Panc1 (cell line): ENCODE results near the gene TMEM222. TPM values are rescaled to one million over a fixed set of nuclear protein-coding genes. Genes with fewer than 3 reads are reported as not detected.

ENCODE experiments used
- ATAC-seq: fragments of 200-7000 bp; cut with Tn5 transposase; 2 replicates; pipeline ENCODE4 v1.9.1; 2020; ENCODE audit warnings: mild to moderate bottlenecking, moderate library complexity
- BruUV-seq: library from RNA; stranded (reverse); fragments of 400-500 nt; replicated peaks from 2 replicates; lab custom pipeline; 2021; lab: Mats Ljungman, UMichigan
- CTCF ChIA-PET: fragments of 300-600 bp; sonication (Branson Sonifier 250); formaldehyde crosslinking; loops from one replicate; lab custom pipeline; 2022; ENCODE audit warnings: antibody characterized with exemption; lab: Charles Lee
- POLR2A ChIA-PET: fragments of 300-600 bp; sonication (Branson Sonifier 250); formaldehyde crosslinking; loops from one replicate; lab custom pipeline; 2022; ENCODE audit warnings: antibody characterized with exemption; lab: Charles Lee
- DNase-seq: peaks from one replicate; pipeline ENCODE4 v3.0.0-alpha.2; 2010; ENCODE audit warnings: low read depth, low spot score
- H3K27ac ChIP-seq: 2 replicates; pipeline ENCODE4 v1.5.1; 2011; ENCODE audit warnings: mild to moderate bottlenecking, low read length, inconsistent platforms
- H3K27me3 ChIP-seq: fragments of 200-500 bp; sonication (Bioruptor generic); 2 replicates; pipeline ENCODE4 v1.6.0; 2014; ENCODE audit warnings: low read length, inconsistent platforms; ENCODE audit not compliant: control insufficient read depth, insufficient read depth
- H3K36me3 ChIP-seq: fragments of 200-500 bp; sonication (Bioruptor generic); 2 replicates; pipeline ENCODE4 v1.5.1; 2014; ENCODE audit warnings: inconsistent platforms, mild to moderate bottlenecking, low read length, moderate library complexity; ENCODE audit not compliant: control insufficient read depth, insufficient read depth
- H3K4me1 ChIP-seq: 2 replicates; pipeline ENCODE4 v1.5.1; 2011; ENCODE audit warnings: inconsistent platforms, mild to moderate bottlenecking, low read length, moderate library complexity; ENCODE audit not compliant: control insufficient read depth, insufficient read depth
- H3K4me3 ChIP-seq, 2 experiments: 2 replicates each; pipeline ENCODE4 v1.5.1; 2011 to 2012; ENCODE audit warnings: low read depth in 2 of 2, low read length in 2 of 2, mild to moderate bottlenecking in 2 of 2, inconsistent platforms in 1 of 2, moderate library complexity in 1 of 2
- H3K9me3 ChIP-seq: fragments of 200-500 bp; sonication (Bioruptor generic); 2 replicates; pipeline ENCODE4 v1.5.1; 2014; ENCODE audit warnings: low read depth, mild to moderate bottlenecking, inconsistent platforms, low read length, moderate library complexity; ENCODE audit not compliant: control insufficient read depth, insufficient read depth
- POLR2AphosphoS5 ChIP-seq: IDR thresholded peaks from 2 replicates; pipeline ENCODE4 v1.6.1; 2012; ENCODE audit warnings: mild to moderate bottlenecking, low read depth, low read length, moderate library complexity
- SIN3A ChIP-seq: IDR thresholded peaks from 2 replicates; pipeline ENCODE4 v1.6.1; 2012; ENCODE audit warnings: low read depth, mild to moderate bottlenecking, low read length, moderate library complexity, borderline replicate concordance; ENCODE audit not compliant: insufficient read depth
- TCF7L2 ChIP-seq: IDR thresholded peaks from 2 replicates; pipeline ENCODE4 v1.6.1; 2011; ENCODE audit warnings: mild to moderate bottlenecking, low read depth, low read length, inconsistent platforms
- in situ Hi-C: cut with HindIII; loops from 2 replicates; pipeline ENCODE4 v1.10.0; 2016; ENCODE audit warnings: low sequenced_read_pairs, low pct_unique_long_range_greater_than_20kb
- intact Hi-C: fragments of 100-400 bp; cut with micrococcal nuclease; formaldehyde crosslinking; loops from one replicate; pipeline ENCODE4 v1.10.0; 2022; ENCODE audit not compliant: unreplicated experiment
- total RNA-seq: library from RNA; stranded (reverse); gene quantifications from one replicate; pipeline ENCODE4 v1.2.1, GENCODE V29; 2021; ENCODE audit not compliant: unreplicated experiment
- TF ChIP-seq, protein P1 (sequence below): fragments of 450-650 bp; IDR thresholded peaks from 2 replicates; pipeline ENCODE4 v1.5.1; 2017; ENCODE audit warnings: mild to moderate bottlenecking
- TF ChIP-seq, protein P2 (sequence below), 2 experiments: IDR thresholded peaks; 2 replicates each; pipeline ENCODE4 v1.6.1; 2011 to 2012; ENCODE audit warnings: low read depth in 2 of 2, control low read depth in 1 of 2, low read length in 1 of 2, mild to moderate bottlenecking in 1 of 2, moderate library complexity in 1 of 2; ENCODE audit not compliant: insufficient read depth in 1 of 2

The TMEM222 gene
- total RNA-seq, 1 experiment from 2014 or later = 55.3 TPM

DNA sequence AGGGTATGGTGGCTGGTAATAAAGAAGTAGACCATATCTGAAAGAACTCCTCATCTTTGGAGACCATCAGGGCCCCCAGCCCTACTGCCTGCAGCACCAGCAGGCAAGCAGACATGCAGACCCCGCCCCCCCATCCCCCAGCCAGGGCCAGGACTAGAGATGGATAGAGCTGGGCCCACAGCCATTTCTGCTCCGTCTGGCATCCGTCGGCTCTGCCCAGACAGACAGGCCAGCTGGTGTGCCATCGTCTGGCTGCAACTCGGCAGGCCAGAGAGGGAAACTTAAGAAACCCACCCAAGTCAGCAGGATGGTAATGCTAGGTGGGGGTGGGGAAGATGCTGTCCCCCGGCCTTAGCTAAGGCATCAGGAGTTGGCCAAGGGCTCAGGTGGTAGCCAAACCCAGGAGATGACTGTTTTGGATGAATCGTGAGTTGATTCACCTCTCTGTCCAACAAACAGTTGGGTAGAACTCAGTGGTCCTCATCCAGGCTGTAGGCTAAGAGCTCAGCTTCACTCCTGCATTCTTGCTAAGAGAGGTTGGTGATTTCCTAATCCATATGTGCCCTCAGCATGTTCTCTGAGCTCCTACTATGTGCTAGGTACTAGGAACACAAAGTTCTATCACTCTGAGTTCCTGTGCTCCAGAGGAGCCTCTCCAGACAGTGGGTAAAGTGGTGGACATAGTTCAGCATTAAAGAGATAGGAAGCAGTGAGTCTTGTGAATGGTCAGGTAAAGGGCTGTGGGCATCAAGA is 23.2 kb upstream of the TMEM222 start:
- TF ChIP-seq, protein P1, sequence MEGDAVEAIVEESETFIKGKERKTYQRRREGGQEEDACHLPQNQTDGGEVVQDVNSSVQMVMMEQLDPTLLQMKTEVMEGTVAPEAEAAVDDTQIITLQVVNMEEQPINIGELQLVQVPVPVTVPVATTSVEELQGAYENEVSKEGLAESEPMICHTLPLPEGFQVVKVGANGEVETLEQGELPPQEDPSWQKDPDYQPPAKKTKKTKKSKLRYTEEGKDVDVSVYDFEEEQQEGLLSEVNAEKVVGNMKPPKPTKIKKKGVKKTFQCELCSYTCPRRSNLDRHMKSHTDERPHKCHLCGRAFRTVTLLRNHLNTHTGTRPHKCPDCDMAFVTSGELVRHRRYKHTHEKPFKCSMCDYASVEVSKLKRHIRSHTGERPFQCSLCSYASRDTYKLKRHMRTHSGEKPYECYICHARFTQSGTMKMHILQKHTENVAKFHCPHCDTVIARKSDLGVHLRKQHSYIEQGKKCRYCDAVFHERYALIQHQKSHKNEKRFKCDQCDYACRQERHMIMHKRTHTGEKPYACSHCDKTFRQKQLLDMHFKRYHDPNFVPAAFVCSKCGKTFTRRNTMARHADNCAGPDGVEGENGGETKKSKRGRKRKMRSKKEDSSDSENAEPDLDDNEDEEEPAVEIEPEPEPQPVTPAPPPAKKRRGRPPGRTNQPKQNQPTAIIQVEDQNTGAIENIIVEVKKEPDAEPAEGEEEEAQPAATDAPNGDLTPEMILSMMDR = no peak
- TF ChIP-seq TCF7L2 (no peak), SIN3A (no peak), POLR2AphosphoS5 (no peak)
- TF ChIP-seq, protein P2, sequence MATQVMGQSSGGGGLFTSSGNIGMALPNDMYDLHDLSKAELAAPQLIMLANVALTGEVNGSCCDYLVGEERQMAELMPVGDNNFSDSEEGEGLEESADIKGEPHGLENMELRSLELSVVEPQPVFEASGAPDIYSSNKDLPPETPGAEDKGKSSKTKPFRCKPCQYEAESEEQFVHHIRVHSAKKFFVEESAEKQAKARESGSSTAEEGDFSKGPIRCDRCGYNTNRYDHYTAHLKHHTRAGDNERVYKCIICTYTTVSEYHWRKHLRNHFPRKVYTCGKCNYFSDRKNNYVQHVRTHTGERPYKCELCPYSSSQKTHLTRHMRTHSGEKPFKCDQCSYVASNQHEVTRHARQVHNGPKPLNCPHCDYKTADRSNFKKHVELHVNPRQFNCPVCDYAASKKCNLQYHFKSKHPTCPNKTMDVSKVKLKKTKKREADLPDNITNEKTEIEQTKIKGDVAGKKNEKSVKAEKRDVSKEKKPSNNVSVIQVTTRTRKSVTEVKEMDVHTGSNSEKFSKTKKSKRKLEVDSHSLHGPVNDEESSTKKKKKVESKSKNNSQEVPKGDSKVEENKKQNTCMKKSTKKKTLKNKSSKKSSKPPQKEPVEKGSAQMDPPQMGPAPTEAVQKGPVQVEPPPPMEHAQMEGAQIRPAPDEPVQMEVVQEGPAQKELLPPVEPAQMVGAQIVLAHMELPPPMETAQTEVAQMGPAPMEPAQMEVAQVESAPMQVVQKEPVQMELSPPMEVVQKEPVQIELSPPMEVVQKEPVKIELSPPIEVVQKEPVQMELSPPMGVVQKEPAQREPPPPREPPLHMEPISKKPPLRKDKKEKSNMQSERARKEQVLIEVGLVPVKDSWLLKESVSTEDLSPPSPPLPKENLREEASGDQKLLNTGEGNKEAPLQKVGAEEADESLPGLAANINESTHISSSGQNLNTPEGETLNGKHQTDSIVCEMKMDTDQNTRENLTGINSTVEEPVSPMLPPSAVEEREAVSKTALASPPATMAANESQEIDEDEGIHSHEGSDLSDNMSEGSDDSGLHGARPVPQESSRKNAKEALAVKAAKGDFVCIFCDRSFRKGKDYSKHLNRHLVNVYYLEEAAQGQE (IDR thresholded peaks at IDR 0.05; ENCODE audit: insufficient read depth in 1 of 2, low read depth in 2 of 2, low read length in 1 of 2) = no peak
- H3K9me3 ChIP-seq = no peaks in the 10 kb centered on the region
- ChIA-PET POLR2A (no interaction called here), CTCF (interaction anchor here (0.5 to 2.2 kb wide), 5 partner anchors 89 to 422 kb away, joined by 3 to 10 read pairs (median 4); no protein-coding TSS in a partner anchor)
- BruUV-seq = no TSS peak
- H3K27me3 ChIP-seq = no peaks in the 10 kb centered on the region
- H3K4me1 ChIP-seq = peaks cover 2% of the 10 kb centered on the region; the same call in 1 of the 2 replicates
- no peak overlapping the region for H3K4me3 ChIP-seq
- no peak overlapping the region for H3K27ac ChIP-seq
- intact Hi-C loops = no loop called here
- in situ Hi-C loops = no loop called here
- no peak for DNase-seq
- H3K36me3 ChIP-seq = peaks cover 6% of the 10 kb centered on the region; the same call in 1 of the 2 replicates
- ATAC-seq = no peak

DNA sequence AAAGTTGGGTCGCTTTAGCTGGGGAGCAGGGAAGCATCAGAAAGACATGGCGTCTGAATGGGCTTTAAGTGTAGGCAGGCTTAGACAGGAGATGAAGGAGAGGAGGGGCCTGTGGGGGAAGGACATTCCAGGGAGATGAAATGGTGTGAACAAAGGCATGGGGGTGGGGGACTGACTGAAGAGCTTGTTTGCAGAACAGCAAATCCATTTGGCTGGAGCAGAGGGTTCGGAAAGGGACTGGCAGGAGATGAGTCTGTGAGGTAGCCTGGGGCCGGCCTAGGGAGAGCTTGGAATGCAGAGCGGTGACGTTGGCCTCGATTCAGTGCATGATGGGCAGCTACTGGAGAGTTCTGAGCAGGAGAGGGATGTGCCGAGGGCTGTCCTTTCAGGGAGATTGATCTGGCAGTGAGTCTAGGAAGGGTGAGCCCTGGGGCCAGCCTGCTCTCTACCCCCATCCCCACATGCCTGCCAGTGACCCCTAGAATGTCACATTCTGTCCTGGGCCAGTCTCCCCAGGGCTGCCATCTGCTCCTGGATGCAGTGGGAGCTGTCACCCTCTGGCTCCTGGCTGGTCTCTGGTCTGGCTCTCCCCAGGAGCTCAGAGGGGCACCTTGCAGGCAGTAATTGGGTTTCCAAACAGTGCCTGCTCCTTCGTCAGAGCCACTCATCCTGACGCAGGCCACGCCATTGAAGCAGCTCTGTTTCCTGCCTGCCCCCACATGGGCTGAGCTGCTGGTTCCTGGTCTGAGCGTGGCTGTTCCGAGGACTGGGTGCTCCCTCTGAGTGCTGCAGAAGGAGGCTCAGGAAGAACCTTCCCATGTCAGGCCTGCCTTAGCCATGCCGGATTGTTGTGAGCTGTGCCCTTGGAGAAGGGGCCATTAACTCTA is 22.3 kb upstream of the TMEM222 start:
- intact Hi-C loops = loop anchor here (2.0 kb wide), 1 partner anchor 95 kb away; no protein-coding TSS in a partner anchor
- DNase-seq = no peak
- H3K27ac ChIP-seq = no peak overlapping the region
- ChIA-PET CTCF (interaction anchor here (0.5 to 2.2 kb wide), 9 partner anchors 58 to 421 kb away, joined by 3 to 16 read pairs (median 4); no protein-coding TSS in a partner anchor), POLR2A (interaction anchor here (0.5 kb wide), 1 partner anchor 83 kb away, joined by 3 read pairs; no protein-coding TSS in a partner anchor)
- ATAC-seq = no peak
- peaks cover 2% of the 10 kb centered on the region; the same call in 1 of the 2 replicates for H3K4me1 ChIP-seq
- no peak overlapping the region for H3K4me3 ChIP-seq
- TF ChIP-seq, protein P1 = no peak
- TF ChIP-seq, protein P2 (IDR thresholded peaks at IDR 0.05; ENCODE audit: insufficient read depth in 1 of 2, low read depth in 2 of 2, low read length in 1 of 2) = no peak
- no peak for TF ChIP-seq POLR2AphosphoS5
- no peak for TF ChIP-seq TCF7L2
- no peak for TF ChIP-seq SIN3A
- no peaks in the 10 kb centered on the region for H3K9me3 ChIP-seq
- H3K27me3 ChIP-seq = no peaks in the 10 kb centered on the region
- peaks cover 6% of the 10 kb centered on the region; the same call in 1 of the 2 replicates for H3K36me3 ChIP-seq
- BruUV-seq = no TSS peak
- in situ Hi-C loops = no loop called here
